H1 (cell line): ENCODE measurements around the gene MRPS25. TPM values are rescaled to one million over a fixed set of nuclear protein-coding genes. Genes with fewer than 3 reads are reported as not detected.

Experiments
- TAF7 ChIP-seq: optimal IDR thresholded peaks from 2 replicates; pipeline ENCODE3; 2011; ENCODE audit warnings: low read depth, mild to moderate bottlenecking, inconsistent platforms, low read length, moderate library complexity, borderline replicate concordance
- polyA plus RNA-seq, 7 experiments: library from polyadenylated mRNA; depleted of rRNA in 3 of 7; stranded (reverse) in 5 of 7; unstranded in 2 of 7; fragments of >200 nt in 5 of 7; fragments of 200-250 nt in 2 of 7; gene quantifications; 1 replicate in 5 of 7; 2 replicates in 1 of 7; 4 replicates in 1 of 7; pipeline versions ENCODE4 v1.2.1 to v1.2.3, GENCODE V29; 2011 to 2013; ENCODE audit warnings: missing spikeins in 2 of 7, mixed read lengths in 2 of 7
- total RNA-seq: library from RNA; stranded (reverse); fragmentation: NEBNext Ultra II Directional; extraction: Animal tissue kit (Norgen Biotek cat#: 25700); gene quantifications from 2 replicates; pipeline ENCODE4 v1.2.1, GENCODE V29; 2021
- TF ChIP-seq, protein P1 (sequence below): fragments of 300-600 bp; sonication (generic); IDR thresholded peaks from 2 replicates; pipeline ENCODE4 v1.7.1; 2012; ENCODE audit warnings: low read length, moderate library complexity, mild to moderate bottlenecking, inconsistent platforms; ENCODE audit not compliant: insufficient replicate concordance
- TF ChIP-seq, protein P2 (sequence below): IDR thresholded peaks from 2 replicates; pipeline ENCODE4 v1.6.1; 2012; ENCODE audit warnings: inconsistent platforms

The MRPS25 gene
- total and polyA plus RNA-seq, 2 of the 8 experiments (the other 6 are each of a cell fraction or from before 2014, with no cell fraction given): 23.0 to 56.5 TPM

DNA sequence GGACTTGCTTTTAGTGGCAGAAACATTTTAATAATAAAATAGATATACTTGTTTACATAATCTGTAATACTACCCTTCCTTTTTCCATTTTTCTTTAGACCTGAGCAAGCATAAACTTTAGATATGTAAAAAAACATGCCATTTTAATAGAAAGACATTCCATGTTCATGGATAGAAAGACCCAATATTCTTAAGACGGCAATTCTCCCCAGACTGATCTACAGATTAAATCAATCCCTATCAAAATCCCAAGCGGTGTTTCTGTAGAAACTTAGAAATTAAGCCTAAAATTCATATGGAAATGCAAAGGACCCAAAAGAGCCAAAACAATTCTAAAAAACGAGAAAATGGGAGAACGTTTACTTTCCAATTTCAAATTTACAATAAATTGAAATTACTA lies 11.6 kb downstream of the MRPS25 start (continued):
- TF ChIP-seq, protein P1, sequence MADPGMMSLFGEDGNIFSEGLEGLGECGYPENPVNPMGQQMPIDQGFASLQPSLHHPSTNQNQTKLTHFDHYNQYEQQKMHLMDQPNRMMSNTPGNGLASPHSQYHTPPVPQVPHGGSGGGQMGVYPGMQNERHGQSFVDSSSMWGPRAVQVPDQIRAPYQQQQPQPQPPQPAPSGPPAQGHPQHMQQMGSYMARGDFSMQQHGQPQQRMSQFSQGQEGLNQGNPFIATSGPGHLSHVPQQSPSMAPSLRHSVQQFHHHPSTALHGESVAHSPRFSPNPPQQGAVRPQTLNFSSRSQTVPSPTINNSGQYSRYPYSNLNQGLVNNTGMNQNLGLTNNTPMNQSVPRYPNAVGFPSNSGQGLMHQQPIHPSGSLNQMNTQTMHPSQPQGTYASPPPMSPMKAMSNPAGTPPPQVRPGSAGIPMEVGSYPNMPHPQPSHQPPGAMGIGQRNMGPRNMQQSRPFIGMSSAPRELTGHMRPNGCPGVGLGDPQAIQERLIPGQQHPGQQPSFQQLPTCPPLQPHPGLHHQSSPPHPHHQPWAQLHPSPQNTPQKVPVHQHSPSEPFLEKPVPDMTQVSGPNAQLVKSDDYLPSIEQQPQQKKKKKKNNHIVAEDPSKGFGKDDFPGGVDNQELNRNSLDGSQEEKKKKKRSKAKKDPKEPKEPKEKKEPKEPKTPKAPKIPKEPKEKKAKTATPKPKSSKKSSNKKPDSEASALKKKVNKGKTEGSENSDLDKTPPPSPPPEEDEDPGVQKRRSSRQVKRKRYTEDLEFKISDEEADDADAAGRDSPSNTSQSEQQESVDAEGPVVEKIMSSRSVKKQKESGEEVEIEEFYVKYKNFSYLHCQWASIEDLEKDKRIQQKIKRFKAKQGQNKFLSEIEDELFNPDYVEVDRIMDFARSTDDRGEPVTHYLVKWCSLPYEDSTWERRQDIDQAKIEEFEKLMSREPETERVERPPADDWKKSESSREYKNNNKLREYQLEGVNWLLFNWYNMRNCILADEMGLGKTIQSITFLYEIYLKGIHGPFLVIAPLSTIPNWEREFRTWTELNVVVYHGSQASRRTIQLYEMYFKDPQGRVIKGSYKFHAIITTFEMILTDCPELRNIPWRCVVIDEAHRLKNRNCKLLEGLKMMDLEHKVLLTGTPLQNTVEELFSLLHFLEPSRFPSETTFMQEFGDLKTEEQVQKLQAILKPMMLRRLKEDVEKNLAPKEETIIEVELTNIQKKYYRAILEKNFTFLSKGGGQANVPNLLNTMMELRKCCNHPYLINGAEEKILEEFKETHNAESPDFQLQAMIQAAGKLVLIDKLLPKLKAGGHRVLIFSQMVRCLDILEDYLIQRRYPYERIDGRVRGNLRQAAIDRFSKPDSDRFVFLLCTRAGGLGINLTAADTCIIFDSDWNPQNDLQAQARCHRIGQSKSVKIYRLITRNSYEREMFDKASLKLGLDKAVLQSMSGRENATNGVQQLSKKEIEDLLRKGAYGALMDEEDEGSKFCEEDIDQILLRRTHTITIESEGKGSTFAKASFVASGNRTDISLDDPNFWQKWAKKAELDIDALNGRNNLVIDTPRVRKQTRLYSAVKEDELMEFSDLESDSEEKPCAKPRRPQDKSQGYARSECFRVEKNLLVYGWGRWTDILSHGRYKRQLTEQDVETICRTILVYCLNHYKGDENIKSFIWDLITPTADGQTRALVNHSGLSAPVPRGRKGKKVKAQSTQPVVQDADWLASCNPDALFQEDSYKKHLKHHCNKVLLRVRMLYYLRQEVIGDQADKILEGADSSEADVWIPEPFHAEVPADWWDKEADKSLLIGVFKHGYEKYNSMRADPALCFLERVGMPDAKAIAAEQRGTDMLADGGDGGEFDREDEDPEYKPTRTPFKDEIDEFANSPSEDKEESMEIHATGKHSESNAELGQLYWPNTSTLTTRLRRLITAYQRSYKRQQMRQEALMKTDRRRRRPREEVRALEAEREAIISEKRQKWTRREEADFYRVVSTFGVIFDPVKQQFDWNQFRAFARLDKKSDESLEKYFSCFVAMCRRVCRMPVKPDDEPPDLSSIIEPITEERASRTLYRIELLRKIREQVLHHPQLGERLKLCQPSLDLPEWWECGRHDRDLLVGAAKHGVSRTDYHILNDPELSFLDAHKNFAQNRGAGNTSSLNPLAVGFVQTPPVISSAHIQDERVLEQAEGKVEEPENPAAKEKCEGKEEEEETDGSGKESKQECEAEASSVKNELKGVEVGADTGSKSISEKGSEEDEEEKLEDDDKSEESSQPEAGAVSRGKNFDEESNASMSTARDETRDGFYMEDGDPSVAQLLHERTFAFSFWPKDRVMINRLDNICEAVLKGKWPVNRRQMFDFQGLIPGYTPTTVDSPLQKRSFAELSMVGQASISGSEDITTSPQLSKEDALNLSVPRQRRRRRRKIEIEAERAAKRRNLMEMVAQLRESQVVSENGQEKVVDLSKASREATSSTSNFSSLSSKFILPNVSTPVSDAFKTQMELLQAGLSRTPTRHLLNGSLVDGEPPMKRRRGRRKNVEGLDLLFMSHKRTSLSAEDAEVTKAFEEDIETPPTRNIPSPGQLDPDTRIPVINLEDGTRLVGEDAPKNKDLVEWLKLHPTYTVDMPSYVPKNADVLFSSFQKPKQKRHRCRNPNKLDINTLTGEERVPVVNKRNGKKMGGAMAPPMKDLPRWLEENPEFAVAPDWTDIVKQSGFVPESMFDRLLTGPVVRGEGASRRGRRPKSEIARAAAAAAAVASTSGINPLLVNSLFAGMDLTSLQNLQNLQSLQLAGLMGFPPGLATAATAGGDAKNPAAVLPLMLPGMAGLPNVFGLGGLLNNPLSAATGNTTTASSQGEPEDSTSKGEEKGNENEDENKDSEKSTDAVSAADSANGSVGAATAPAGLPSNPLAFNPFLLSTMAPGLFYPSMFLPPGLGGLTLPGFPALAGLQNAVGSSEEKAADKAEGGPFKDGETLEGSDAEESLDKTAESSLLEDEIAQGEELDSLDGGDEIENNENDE: no peak
- TF ChIP-seq TAF7: no peak
- TF ChIP-seq, protein P2, sequence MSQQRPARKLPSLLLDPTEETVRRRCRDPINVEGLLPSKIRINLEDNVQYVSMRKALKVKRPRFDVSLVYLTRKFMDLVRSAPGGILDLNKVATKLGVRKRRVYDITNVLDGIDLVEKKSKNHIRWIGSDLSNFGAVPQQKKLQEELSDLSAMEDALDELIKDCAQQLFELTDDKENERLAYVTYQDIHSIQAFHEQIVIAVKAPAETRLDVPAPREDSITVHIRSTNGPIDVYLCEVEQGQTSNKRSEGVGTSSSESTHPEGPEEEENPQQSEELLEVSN: no peak
